ENCODE results near the gene DNTT. TPM values are rescaled to one million over a fixed set of nuclear protein-coding genes. Genes with fewer than 3 reads are reported as not detected.

DNTT gene
- polyA plus RNA-seq, 1 donor from 2014 or later, result not detected

DNA sequence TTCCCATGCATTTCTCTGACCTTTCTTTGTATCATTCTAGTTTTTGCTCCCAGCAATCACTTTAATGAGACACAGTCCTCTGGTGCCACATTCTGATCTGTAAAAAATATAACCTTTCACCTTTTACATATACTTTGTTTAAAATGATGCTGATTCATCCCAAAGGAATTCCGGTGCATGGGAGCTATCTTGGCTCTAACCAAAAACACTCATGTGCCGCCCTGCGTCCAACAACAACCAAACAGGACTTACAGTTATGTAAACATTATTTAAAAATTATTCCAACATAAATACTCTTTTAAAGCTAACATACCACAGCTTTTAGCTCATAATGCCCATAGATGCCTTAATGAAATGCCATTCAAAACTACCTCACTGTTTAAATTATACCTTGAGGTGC lies 62.3 kb downstream of the DNTT start:
- no peak overlapping the region for H2AFZ ChIP-seq (ENCODE audit: low read depth, low read length)
- H3K4me3 ChIP-seq (ENCODE audit: low read length), result no peak overlapping the region
- H3K79me2 ChIP-seq (replicated peaks; ENCODE audit: insufficient read depth, low read length), result no peaks in the 10 kb centered on the region
- TF ChIP-seq, protein P1, sequence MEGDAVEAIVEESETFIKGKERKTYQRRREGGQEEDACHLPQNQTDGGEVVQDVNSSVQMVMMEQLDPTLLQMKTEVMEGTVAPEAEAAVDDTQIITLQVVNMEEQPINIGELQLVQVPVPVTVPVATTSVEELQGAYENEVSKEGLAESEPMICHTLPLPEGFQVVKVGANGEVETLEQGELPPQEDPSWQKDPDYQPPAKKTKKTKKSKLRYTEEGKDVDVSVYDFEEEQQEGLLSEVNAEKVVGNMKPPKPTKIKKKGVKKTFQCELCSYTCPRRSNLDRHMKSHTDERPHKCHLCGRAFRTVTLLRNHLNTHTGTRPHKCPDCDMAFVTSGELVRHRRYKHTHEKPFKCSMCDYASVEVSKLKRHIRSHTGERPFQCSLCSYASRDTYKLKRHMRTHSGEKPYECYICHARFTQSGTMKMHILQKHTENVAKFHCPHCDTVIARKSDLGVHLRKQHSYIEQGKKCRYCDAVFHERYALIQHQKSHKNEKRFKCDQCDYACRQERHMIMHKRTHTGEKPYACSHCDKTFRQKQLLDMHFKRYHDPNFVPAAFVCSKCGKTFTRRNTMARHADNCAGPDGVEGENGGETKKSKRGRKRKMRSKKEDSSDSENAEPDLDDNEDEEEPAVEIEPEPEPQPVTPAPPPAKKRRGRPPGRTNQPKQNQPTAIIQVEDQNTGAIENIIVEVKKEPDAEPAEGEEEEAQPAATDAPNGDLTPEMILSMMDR (IDR thresholded peaks at IDR 0.05; ENCODE audit: poor library complexity, severe bottlenecking), result no peak
- TF ChIP-seq EP300 (conservative IDR thresholded peaks at IDR 0.05; ENCODE audit: poor library complexity, severe bottlenecking) (no peak), MXI1 (conservative IDR thresholded peaks at IDR 0.05; ENCODE audit: poor library complexity, severe bottlenecking) (no peak), TAF1 (IDR thresholded peaks at IDR 0.05; ENCODE audit: low read depth) (no peak)
- no peaks in the 10 kb centered on the region for H3K36me3 ChIP-seq (ENCODE audit: insufficient read depth, low read length)
- H3K4me2 ChIP-seq (ENCODE audit: low read length), result no peak overlapping the region
- no peak overlapping the region for H3K27ac ChIP-seq (ENCODE audit: low read length)
- H3K27me3 ChIP-seq (ENCODE audit: insufficient read depth, low read depth, low read length), result no peaks in the 10 kb centered on the region
- no peaks in the 10 kb centered on the region for H3F3A ChIP-seq (ENCODE audit: insufficient read depth, low read length, poor library complexity, severe bottlenecking)
- no peaks in the 10 kb centered on the region for H3K9me3 ChIP-seq (ENCODE audit: low read length)
- H4K20me1 ChIP-seq (ENCODE audit: insufficient read depth), result no peaks in the 10 kb centered on the region
- H3K9ac ChIP-seq (ENCODE audit: low read length), result no peak overlapping the region
- H3K9me2 ChIP-seq (ENCODE audit: insufficient read depth, low read length), result no peaks in the 10 kb centered on the region

DNA sequence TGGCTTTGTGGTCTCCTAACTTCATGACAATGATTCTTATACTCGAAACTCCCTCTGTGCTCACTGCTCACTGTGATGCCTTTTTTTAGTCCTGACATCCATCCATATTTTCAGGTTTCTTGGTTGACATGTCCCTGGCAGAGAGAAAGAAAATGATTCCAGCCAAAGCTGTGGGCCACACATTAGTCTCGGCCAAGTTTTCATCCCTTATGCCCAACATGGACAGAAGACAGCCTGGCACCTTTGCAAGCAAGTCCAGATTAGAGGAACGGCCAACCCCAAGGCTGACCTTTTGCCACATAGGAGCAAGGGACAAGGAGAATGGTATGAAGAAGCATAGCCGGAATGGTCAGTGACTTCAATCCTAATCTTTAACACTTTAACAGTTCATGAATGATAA lies 63.2 kb downstream of the DNTT start:
- Histone ChIP-seq H4K20me1 (ENCODE audit: insufficient read depth) (no peaks in the 10 kb centered on the region), H2AFZ (ENCODE audit: low read depth, low read length) (no peak overlapping the region), H3K4me3 (ENCODE audit: low read length) (no peak overlapping the region), H3K79me2 (replicated peaks; ENCODE audit: insufficient read depth, low read length) (no peaks in the 10 kb centered on the region), H3K9me2 (ENCODE audit: insufficient read depth, low read length) (no peaks in the 10 kb centered on the region), H3K36me3 (ENCODE audit: insufficient read depth, low read length) (no peaks in the 10 kb centered on the region), H3K4me2 (ENCODE audit: low read length) (no peak overlapping the region), H3K27ac (ENCODE audit: low read length) (no peak overlapping the region), H3K9ac (ENCODE audit: low read length) (no peak overlapping the region), H3K27me3 (ENCODE audit: insufficient read depth, low read depth, low read length) (no peaks in the 10 kb centered on the region), H3F3A (ENCODE audit: insufficient read depth, low read length, poor library complexity, severe bottlenecking) (no peaks in the 10 kb centered on the region), H3K9me3 (ENCODE audit: low read length) (no peaks in the 10 kb centered on the region)
- TF ChIP-seq, protein P1 (IDR thresholded peaks at IDR 0.05; ENCODE audit: poor library complexity, severe bottlenecking), result no peak
- TF ChIP-seq, protein P2, sequence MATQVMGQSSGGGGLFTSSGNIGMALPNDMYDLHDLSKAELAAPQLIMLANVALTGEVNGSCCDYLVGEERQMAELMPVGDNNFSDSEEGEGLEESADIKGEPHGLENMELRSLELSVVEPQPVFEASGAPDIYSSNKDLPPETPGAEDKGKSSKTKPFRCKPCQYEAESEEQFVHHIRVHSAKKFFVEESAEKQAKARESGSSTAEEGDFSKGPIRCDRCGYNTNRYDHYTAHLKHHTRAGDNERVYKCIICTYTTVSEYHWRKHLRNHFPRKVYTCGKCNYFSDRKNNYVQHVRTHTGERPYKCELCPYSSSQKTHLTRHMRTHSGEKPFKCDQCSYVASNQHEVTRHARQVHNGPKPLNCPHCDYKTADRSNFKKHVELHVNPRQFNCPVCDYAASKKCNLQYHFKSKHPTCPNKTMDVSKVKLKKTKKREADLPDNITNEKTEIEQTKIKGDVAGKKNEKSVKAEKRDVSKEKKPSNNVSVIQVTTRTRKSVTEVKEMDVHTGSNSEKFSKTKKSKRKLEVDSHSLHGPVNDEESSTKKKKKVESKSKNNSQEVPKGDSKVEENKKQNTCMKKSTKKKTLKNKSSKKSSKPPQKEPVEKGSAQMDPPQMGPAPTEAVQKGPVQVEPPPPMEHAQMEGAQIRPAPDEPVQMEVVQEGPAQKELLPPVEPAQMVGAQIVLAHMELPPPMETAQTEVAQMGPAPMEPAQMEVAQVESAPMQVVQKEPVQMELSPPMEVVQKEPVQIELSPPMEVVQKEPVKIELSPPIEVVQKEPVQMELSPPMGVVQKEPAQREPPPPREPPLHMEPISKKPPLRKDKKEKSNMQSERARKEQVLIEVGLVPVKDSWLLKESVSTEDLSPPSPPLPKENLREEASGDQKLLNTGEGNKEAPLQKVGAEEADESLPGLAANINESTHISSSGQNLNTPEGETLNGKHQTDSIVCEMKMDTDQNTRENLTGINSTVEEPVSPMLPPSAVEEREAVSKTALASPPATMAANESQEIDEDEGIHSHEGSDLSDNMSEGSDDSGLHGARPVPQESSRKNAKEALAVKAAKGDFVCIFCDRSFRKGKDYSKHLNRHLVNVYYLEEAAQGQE (IDR thresholded peaks at IDR 0.05; ENCODE audit: borderline replicate concordance), result no peak
- TF ChIP-seq MXI1 (conservative IDR thresholded peaks at IDR 0.05; ENCODE audit: poor library complexity, severe bottlenecking) (no peak), POLR2AphosphoS5 (IDR thresholded peaks at IDR 0.05) (no peak), EP300 (conservative IDR thresholded peaks at IDR 0.05; ENCODE audit: poor library complexity, severe bottlenecking) (no peak), TAF1 (IDR thresholded peaks at IDR 0.05; ENCODE audit: low read depth) (no peak), SMC3 (conservative IDR thresholded peaks at IDR 0.05; ENCODE audit: poor library complexity) (no peak), RAD21 (conservative IDR thresholded peaks at IDR 0.05) (no peak), EZH2 (IDR thresholded peaks at IDR 0.05; ENCODE audit: borderline replicate concordance, insufficient read depth, low read length, poor library complexity, severe bottlenecking) (no peak)
